GM18907 (cell line): ENCODE measurements around the gene LCE4A.

ENCODE experiments used
- ATAC-seq: cut with Tn5 transposase; IDR thresholded peaks from one replicate; pipeline ENCODE4 v1.9.1; 2021; ENCODE audit warnings: mild to moderate bottlenecking, moderate library complexity; ENCODE audit not compliant: unreplicated experiment

The LCE4A gene

GRCh38 chr1:152745289-152745704 is 37.3 kb downstream of the LCE4A start:
- no peak for ATAC-seq

- no peak for ATAC-seq
Observed at GRCh38 chr1:152745765-152746444, 37.9 kb downstream of the LCE4A start.

- no peak for ATAC-seq
Observed at GRCh38 chr1:152747831-152748230, 39.9 kb downstream of the LCE4A start.

GRCh38 chr1:152752225-152752624 is 44.3 kb downstream of the LCE4A start:
- ATAC-seq: no peak

- no peak for ATAC-seq
Observed at GRCh38 chr1:152753586-152753985, 45.6 kb downstream of the LCE4A start.

GRCh38 chr1:152756872-152757271 is 48.9 kb downstream of the LCE4A start:
- no peak for ATAC-seq

- no peak for ATAC-seq
Observed at GRCh38 chr1:152757747-152758146, 49.8 kb downstream of the LCE4A start, which contains the start of gene KPRP. Gene KPRP, plus strand, starts transcription at chr1:152758025. Its CDS starts 1,564 bp downstream, at chr1:152759589.

- ATAC-seq: no peak
Observed at GRCh38 chr1:152758636-152759035, 50.7 kb downstream of the LCE4A start.
